Measurements from ENCODE around the gene ADAMTSL1. TPM values are rescaled to one million over a fixed set of nuclear protein-coding genes. Genes with fewer than 3 reads are reported as not detected.

Gene ADAMTSL1
- total and polyA plus RNA-seq, 2 donors from 2014 or later = 3.0 to 27.3 TPM

DNA sequence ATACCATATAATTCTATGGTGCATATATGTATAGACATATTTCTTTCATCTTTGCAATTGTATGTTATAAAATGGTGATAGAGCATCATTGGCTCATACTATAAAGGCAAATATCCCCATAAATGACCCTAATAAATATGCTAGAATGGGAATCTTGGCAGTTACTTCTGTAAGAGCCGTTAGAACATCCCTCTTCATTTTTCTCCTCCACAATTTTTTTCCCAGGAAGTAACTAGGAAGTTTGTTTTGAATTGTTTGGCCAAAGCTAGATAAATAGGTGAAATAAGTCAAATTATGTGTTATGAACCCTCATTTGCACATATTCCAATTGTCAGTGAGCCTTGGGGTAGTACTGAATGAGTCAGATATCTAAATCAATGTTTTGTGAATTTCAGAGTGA lies 209.9 kb downstream of the ADAMTSL1 start:
- H3K4me3 ChIP-seq (ENCODE audit: low read length in 3 of 3) = no peak overlapping the region
- H3K27me3 ChIP-seq (ENCODE audit: control insufficient read depth, insufficient read depth, low read length) = no peaks in the 10 kb centered on the region
- DNase-seq = peak in 1 of 5 donors; percentile 38
- H3K9me3 ChIP-seq (ENCODE audit: control insufficient read depth in 2 of 3, insufficient read depth in 1 of 3, low read length in 3 of 3) = no peaks in the 10 kb centered on the region
- FAIRE-seq = no peak
- no peak overlapping the region for H3K27ac ChIP-seq (ENCODE audit: low read depth in 2 of 2, low read length in 2 of 2)
- no peak for TF ChIP-seq CTCF (IDR thresholded peaks at IDR 0.05; ENCODE audit: borderline replicate concordance, extremely low read depth, insufficient read depth)
- H3K4me1 ChIP-seq (ENCODE audit: control insufficient read depth in 2 of 3, insufficient read depth in 2 of 3, low read depth in 1 of 3, low read length in 3 of 3) = peaks cover 0 to 3% (median 0%) of the 10 kb centered on the region in 3 donors
- intact Hi-C loops (cut with DNase I) = no loop called here
- no peaks in the 10 kb centered on the region for H3K36me3 ChIP-seq (ENCODE audit: control insufficient read depth in 2 of 3, insufficient read depth in 3 of 3, low read length in 3 of 3)
- no peak overlapping the region for H3K9ac ChIP-seq (ENCODE audit: low read length in 3 of 3)

GRCh38 chr9:18684593-18685317 lies 210.8 kb downstream of the ADAMTSL1 start:
- DNase-seq = no peak
- intact Hi-C loops (cut with DNase I) = no loop called here
- H3K9ac ChIP-seq (ENCODE audit: low read length in 3 of 3) = no peak overlapping the region

GRCh38 chr9:18688581-18689565 lies 214.9 kb downstream of the ADAMTSL1 start:
- FAIRE-seq = no peak
- intact Hi-C loops (cut with DNase I) = no loop called here

More at GRCh38 chr9:18684593-18685317, 210.8 kb downstream of the ADAMTSL1 start:
- Histone ChIP-seq H3K4me1 (ENCODE audit: control insufficient read depth in 2 of 3, insufficient read depth in 2 of 3, low read depth in 1 of 3, low read length in 3 of 3) (no peaks in the 10 kb centered on the region), H3K9me3 (ENCODE audit: control insufficient read depth in 2 of 3, insufficient read depth in 1 of 3, low read length in 3 of 3) (no peaks in the 10 kb centered on the region), H3K36me3 (ENCODE audit: control insufficient read depth in 2 of 3, insufficient read depth in 3 of 3, low read length in 3 of 3) (no peaks in the 10 kb centered on the region), H3K27ac (ENCODE audit: low read depth in 2 of 2, low read length in 2 of 2) (no peak overlapping the region), H3K4me3 (ENCODE audit: low read length in 3 of 3) (no peak overlapping the region), H3K27me3 (ENCODE audit: control insufficient read depth, insufficient read depth, low read length) (no peaks in the 10 kb centered on the region)
- no peak for FAIRE-seq
- TF ChIP-seq CTCF (IDR thresholded peaks at IDR 0.05; ENCODE audit: borderline replicate concordance, extremely low read depth, insufficient read depth) = no peak

More at GRCh38 chr9:18688581-18689565, 214.9 kb downstream of the ADAMTSL1 start:
- Histone ChIP-seq H3K27me3 (ENCODE audit: control insufficient read depth, insufficient read depth, low read length) (no peaks in the 10 kb centered on the region), H3K9ac (ENCODE audit: low read length in 3 of 3) (no peak overlapping the region), H3K4me1 (ENCODE audit: control insufficient read depth in 2 of 3, insufficient read depth in 2 of 3, low read depth in 1 of 3, low read length in 3 of 3) (peaks cover 0 to 2% (median 0%) of the 10 kb centered on the region in 3 donors), H3K4me3 (ENCODE audit: low read length in 3 of 3) (no peak overlapping the region), H3K9me3 (ENCODE audit: control insufficient read depth in 2 of 3, insufficient read depth in 1 of 3, low read length in 3 of 3) (no peaks in the 10 kb centered on the region), H3K27ac (ENCODE audit: low read depth in 2 of 2, low read length in 2 of 2) (no peak overlapping the region), H3K36me3 (ENCODE audit: control insufficient read depth in 2 of 3, insufficient read depth in 3 of 3, low read length in 3 of 3) (no peaks in the 10 kb centered on the region)
- DNase-seq = peak in 2 of 5 donors; percentile 41 to 73
- TF ChIP-seq CTCF (IDR thresholded peaks at IDR 0.05; ENCODE audit: borderline replicate concordance, extremely low read depth, insufficient read depth) = no peak
